HG03108 (cell line): ENCODE measurements around the gene REST.
"Not testable (repeated sequence)": the region's sequence is repeated elsewhere in the genome, so short reads cannot be mapped to it uniquely, and the experiment has no call there.

Experiments
- ATAC-seq: cut with Tn5 transposase; IDR thresholded peaks from one replicate; pipeline ENCODE4 v1.9.1; 2021; ENCODE audit warnings: moderate library complexity; ENCODE audit not compliant: unreplicated experiment

Gene REST

DNA sequence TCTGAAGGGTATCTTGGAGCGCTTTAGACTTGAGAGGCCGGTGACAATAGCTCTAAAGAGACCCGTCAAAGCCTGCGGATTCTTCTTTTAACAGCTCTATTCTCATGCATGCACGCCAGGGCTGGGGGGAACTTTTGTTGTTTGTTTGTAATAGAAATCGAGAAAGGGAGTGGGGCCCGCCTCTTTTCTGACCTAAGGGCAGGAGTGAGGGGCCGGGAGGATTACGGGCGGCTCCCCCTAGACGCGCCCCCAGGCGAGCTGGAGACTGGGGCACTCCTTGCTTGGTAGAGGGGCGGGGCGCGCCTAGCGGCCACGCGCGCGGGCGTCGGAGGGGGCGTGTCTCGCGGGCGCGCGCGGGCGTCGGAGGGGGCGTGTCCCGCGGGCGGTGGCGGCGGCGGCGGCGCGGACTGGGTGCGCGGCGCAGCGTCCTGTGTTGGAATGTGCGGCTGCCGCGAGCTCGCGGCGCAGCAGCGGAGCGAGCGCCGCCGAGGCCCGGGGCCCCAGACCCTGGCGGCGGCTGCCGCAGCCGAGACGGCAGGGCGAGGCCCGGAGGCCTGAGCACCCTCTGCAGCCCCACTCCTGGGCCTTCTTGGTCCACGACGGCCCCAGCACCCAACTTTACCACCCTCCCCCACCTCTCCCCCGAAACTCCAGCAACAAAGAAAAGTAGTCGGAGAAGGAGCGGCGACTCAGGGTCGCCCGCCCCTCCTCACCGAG is at the start of gene REST:
Gene REST, plus strand, starts transcription at position 412 of the 717 bp plus-strand sequence. CDS start 2,739 bp downstream, outside the sequence.
- peak; percentile 45 for ATAC-seq

DNA sequence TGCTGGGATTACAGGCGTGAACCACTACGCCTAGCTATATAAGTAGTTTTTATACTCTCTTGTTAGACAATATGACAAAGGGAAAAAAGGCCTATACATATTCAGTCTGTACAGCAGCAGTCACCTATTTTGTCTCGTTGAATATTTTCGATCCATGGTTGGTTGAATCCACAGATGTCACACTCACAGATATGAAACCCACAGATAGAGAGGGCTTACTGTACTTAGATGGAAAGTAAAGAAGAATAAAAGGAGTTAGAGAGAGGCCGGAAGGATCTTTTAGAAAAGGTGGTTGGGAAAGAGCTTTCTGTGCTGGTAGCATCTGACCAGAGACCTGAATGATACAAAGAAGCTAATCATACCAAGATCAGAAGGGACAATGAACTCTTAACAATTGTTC is 47.9 kb upstream of the REST start:
- peak; percentile 64 for ATAC-seq

DNA sequence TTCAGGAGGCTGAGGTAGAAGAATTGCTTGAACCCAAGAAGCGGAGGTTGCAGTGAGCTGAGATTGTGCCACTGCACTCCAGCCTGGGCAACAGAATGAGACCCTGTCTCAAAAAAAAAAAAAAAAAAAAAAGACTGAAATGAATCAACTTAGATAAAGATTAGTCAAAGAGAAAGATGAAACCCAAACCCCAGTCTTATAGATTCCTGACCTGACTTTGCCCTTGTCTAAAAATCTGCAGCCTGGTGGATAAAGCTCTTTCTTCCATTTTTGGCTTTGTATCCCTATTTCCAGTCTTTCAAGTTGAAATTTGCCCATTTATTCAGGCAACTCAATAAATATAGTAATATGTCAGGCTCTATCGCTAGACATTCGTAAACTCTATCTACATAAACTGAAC is 46.9 kb upstream of the REST start:
- no peak for ATAC-seq

GRCh38 chr4:56861360-56861759 is 46.3 kb upstream of the REST start:
- ATAC-seq, result no peak

DNA sequence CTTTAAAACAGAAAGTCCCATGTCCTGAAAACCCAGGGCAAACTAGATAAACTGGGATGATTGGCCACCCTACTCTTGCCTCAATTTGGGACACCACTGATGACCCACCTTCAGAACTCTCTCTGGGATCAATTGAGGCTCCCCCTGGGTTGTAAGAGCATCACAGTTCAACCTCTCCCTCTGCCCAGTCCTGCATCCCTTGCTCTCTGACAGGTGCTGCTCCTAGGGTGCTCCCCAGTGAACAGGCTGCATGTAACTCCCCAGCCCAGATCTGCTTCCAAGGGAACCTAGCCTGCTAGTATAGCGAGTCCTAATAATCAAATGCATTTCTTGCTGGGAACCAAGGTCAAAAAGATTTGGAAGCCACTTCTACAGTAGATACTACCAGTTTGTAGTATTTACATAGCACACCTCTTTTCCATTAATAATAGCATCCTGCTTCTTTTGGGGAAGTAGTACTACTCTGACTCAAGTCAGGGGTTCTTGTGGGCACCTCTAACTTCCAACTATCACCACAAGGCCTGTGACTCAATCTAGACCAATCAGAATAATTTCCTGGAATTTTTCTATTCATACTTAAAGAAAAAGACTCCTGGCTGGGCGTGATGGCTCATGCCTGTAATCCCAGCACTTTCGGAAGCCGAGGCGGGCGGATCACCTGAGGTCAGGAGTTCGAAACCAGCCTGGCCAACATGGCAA is 44.1 kb upstream of the REST start:
- ATAC-seq, result no peak

GRCh38 chr4:56870946-56871345 is 36.8 kb upstream of the REST start:
- ATAC-seq, result no peak

DNA sequence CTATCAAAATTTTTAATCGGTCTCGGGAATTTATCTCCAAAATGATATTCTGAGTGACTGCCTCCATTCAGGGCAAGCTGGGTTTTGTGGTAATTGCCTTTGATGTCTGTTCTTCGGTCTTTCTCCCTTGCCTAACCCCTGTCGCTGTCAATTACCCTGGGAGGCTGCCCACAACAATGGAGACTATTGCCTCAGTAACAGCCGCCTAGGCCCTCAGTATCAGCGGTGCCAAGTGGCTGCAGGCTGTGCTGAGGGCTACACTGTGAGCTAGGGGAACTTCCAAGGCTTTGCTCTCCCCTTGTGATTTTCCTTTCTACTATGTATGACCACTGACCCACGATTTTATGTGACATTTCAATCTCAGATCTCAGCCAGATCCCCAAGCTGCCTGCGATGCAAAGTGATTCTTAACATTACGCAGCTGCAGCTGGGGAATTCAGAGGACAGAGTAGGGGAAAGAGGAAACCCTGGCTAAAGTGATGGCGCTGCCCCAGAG is 36.3 kb upstream of the REST start:
- no peak for ATAC-seq

DNA sequence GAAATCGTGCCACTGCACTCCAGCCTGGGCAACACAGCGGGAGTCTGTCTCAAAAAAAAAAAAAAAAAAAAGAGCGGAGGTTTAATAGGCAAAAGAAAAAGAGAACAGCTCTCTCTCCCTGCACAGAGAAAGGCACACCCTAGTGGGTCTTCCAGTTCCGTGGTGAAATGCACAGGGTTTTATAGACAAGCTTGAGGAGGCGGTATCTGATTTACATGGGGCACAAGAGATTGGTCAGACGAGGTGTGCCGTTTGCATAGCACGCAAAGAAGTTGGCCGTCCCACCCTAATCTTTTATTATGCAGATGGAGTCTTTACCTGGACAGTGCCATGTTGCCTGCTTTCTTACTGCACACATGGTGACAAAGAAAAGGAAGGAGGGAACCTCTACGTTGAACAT is 33.5 kb upstream of the REST start:
- no peak for ATAC-seq

GRCh38 chr4:56874923-56875322 is 32.8 kb upstream of the REST start:
- no peak for ATAC-seq

DNA sequence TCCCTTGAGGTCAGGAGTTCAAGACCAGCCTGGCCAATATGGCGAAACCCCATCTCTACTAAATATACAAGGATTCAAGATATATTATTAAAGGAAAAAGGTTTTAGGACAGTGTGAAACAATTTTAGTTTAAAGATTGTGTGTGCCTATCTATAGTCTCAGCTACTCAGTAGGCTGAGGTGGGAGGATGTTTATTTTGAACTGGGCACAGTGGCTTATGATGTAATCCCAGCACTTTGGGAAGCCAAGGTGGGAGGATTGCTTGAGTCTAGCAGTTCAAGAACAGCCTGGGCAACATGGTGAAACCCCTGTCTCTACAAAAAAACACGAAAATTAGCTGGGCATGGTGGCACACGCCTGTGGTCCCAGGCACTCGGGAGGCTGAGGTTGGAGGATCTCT is 31.4 kb upstream of the REST start:
- no peak for ATAC-seq

- no peak for ATAC-seq
Measured at GRCh38 chr4:56879996-56880395, 27.7 kb upstream of the REST start.

DNA sequence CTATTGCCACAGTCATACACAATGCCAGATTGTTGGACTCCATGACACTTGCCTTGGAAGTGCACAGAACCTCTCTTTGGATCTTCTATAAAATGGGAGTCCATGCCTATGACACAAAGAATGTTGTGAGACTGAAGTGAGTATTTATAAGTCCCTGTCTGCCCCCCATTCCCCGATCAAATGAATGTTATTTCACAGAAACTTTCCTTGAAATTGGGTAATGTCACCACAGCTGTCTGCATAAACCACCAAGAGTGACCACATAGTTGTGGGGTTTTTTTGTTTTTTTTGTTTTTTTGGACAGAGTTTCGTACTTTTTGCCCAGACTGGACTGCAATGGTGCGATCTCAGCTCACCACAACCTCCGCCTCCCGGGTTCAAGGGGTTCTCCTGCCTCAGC is 27.1 kb upstream of the REST start:
- no peak for ATAC-seq

GRCh38 chr4:56884511-56884910 is 23.2 kb upstream of the REST start:
- not testable (repeated sequence) for ATAC-seq

GRCh38 chr4:56892691-56893090 is 15.0 kb upstream of the REST start:
- no peak for ATAC-seq

DNA sequence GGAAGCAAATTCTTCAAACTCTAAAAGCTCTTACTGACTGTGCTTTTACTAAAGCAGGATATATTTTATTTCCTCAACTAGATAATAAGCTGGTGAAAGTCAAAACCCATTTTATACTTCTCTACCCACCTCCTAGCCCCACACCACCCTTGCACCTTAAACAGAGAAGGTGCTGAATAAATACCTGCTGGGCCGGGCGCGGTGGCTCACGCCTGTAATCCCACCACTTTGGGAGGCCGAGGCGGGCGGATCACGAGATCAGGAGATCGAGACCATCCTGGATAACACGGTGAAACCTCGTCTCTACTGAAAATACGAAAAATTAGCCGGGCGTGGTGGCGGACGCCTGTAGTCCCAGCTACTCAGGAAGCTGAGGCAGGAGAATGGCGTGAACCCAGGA is 9.9 kb upstream of the REST start:
- not testable (repeated sequence) for ATAC-seq

GRCh38 chr4:56900186-56900585 is 7.5 kb upstream of the REST start:
- ATAC-seq, result not testable (repeated sequence)

GRCh38 chr4:56902703-56903102 is 5.0 kb upstream of the REST start:
- no peak for ATAC-seq

DNA sequence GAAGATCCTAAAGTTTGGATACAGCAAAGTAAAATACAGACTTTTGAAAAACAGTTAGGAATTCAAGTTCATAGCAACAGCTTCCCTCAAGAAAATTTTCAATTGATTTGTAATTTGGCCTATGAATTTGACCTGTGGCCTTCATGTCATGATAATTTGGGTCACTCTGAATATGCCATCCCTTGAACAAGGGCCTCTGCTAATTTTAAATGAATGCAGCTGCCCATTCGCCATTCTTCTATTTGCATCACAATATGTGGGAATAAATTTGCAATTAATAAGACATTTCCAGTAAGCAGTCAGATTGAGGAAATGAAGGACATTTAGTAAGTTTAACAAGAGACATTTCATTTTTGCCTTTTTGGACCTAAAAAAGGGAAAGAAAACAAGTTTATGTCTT is 1.9 kb upstream of the REST start:
- no peak for ATAC-seq

DNA sequence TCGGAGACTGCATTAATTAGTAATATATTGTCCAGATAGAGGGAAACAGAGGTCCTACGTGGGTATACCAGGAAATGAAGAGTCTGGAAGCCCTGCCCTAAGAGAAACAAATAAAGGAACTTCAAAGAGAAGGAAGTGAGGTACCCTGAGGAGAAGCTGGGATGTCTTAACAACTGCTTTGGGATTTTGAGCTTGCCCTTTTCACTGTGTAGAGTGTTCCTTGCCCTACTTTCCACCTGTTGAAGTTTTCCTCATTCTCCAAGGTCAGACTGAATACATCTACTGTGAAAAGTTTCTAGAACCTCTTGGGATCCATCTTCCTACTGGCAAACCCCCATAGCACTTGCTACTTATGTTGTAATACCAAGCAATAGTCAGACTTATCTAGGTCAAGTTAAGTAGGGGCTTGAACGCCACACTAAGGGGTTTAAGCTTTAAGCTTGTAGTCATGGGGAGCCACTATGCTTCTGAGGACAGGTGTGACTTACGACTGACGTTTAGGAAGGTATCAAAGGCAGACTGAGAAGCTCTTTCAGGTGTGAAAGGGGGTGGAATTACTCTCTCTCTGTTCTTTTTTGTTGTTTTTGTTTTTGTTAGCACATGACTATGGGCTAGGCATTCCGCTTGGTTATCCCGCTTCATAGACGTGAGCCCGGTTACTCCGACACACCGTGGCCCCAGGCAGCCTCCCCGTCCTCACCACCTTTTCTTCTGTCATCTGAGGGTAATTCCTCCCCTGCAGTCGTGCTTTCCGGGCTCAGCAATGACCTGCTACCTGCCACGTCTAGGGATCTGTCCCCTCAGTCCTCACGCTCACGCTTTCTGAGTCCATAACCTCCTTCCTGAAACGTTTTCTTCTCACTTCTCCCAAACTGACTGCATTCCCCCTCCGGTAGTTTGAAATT is 959 bp upstream of the REST start:
- ATAC-seq, result no peak

DNA sequence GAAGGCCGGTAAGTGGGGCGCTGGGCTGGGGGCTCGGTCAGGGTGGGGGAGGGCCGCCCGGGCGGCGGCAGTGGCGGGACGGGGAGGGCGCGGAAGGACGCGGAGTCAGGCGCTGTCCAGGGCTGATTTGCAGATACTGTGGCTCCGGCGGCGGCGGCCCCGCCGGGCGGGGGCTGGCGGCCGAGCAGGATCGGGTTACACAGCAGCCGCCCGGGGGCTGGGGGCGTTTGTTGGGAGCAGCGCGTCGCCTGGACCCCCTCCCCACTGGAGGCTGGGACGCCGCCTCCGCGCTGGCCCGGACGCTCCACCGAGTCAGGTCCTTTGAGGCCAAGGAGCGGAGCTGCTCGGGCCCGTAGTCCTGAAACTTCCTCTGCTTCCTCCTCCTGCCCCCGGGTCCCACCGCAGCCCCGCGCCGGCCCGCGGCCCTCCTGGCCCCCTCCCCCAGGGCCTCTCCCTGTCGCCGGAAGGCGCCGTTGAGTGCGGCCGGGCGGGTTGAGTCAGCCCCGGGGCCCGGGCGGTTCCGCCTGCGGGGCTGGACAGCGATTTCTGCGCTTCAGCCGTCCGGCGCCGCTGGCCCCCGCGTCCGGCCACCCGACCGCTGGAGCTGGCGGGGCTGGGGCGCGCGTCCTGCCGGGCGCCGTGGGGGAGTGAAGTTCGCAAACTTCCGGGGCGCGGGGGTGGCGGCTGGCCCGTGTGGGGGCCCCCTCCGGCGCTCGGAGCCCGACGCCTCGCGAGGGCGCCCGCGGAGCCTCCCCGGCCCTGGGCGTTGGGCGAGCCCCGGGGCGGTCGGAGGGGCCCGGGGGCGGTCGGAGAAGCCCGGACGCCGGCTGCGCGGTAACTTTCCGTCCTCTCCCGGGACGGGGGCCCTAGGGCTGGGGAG is 746 bp downstream of the REST start:
- ATAC-seq, result peak; percentile 56
